IMR-90 (cell line): ENCODE results near the gene NTSR2. TPM values are rescaled to one million over a fixed set of nuclear protein-coding genes. Genes with fewer than 3 reads are reported as not detected.

Experiments
- MAZ ChIP-seq: IDR thresholded peaks from 2 replicates; pipeline ENCODE4 v1.6.1; 2012; ENCODE audit warnings: low read depth, mild to moderate bottlenecking, low read length, improper control_type of control experiment, moderate library complexity, borderline replicate concordance
- RAD21 ChIP-seq: IDR thresholded peaks from 2 replicates; pipeline ENCODE4 v1.6.1; 2012; ENCODE audit warnings: low read length, improper control_type of control experiment
- polyA plus RNA-seq, 3 experiments: library from polyadenylated mRNA; depleted of rRNA; stranded (reverse); fragments of >200 nt; gene quantifications; 2 replicates each; pipeline ENCODE4 v1.2.3, GENCODE V29; 2012; ENCODE audit warnings: low replicate concordance in 1 of 3
- total RNA-seq: library from RNA; depleted of rRNA; stranded (reverse); fragments of >200 nt; gene quantifications from 2 replicates; pipeline ENCODE4 v1.2.3, GENCODE V29; 2012

The NTSR2 gene
- total and polyA plus RNA-seq, 2 of the 4 experiments (the other 2 are of a cell fraction) = not detected

DNA sequence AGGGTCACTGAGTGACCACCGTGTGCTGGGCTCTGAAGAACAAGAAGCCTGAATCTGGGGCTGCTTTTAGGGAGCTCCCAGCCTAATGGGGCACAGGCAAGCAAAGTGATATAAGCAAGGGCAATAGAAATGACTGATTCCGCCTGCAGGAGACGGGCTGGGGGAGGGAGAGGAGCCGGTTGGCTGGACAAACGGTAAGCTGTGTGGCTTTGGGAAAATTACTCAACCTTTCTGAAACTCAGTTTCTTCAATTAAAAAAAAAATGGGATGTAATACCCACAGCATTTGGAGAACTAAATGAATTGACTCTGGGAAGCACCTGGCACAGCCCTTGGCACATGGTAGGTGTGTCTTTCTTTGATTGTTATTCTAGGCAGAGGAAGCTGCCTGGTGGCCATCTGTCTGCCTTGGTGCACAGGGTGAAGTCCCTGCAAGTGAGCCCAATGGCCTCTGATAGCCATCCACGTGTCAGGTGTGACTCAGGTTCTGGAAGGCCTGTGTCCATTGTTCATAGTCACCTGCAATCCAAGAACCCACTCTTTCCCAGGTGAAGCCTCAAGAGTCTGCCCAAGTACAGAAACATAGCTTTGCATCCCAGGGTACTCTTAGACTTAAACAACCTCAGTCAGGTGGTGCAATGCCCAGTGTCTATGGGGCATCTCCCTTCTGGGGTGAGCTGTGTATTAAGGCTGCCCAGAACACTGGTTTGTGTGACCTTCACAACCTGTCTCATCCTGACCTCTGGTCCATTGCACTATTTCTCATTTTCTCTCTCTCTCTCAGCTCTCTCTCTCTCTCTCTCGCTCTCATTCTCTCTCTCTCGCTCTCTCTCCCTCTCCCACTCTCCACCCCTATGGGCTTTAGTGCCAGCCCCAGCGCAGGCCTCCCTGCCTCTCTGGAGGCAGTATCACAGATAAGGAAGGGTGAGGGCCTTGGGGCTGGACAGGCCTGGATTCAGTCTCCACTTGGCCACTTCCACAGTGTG, 30.0 kb upstream of the NTSR2 start (continued):
- TF ChIP-seq RAD21 (no peak), MAZ (no peak)
